Measurements from ENCODE around the gene GAGE2A. TPM values are rescaled to one million over a fixed set of nuclear protein-coding genes. Genes with fewer than 3 reads are reported as not detected.
A peak's percentile ranks its signal among the peaks of the same experiment; 100 is the strongest.

Gene GAGE2A
- total and polyA plus RNA-seq, 2 of the 13 experiments (the other 11 are each of a cell fraction or from before 2014, with no cell fraction given) = not detected

- no peak for TF ChIP-seq HNRNPUL1 (IDR thresholded peaks at IDR 0.05; ENCODE audit: low read depth, low read length)
- no peak for TF ChIP-seq RNF2 (conservative IDR thresholded peaks at IDR 0.05; ENCODE audit: low read depth)
- no peak for TF ChIP-seq AFF4 (CRISPR knock-in tag; IDR thresholded peaks at IDR 0.05)
- no peak for TF ChIP-seq CENPBD1 (CRISPR knock-in tag; IDR thresholded peaks at IDR 0.05; ENCODE audit: borderline replicate concordance, low read depth)
- TF ChIP-seq MXD1 (CRISPR knock-in tag; IDR thresholded peaks at IDR 0.05) = no peak
- TF ChIP-seq HNF4A (CRISPR knock-in tag; IDR thresholded peaks at IDR 0.05) = peak; percentile 34
- no peak for TF ChIP-seq ZNF276 (CRISPR knock-in tag; IDR thresholded peaks at IDR 0.05; ENCODE audit: low read depth)
- peak; percentile 33; the same call in 1 of the 2 replicates for TF ChIP-seq SPEN (CRISPR knock-in tag; IDR thresholded peaks at IDR 0.05; ENCODE audit: low read depth)
- TF ChIP-seq KDM6A (CRISPR knock-in tag; IDR thresholded peaks at IDR 0.05; ENCODE audit: low read depth) = no peak
- no peak for TF ChIP-seq PHB2 (IDR thresholded peaks at IDR 0.05; ENCODE audit: partially characterized antibody)
- TF ChIP-seq ZNF619 (CRISPR knock-in tag; IDR thresholded peaks at IDR 0.05) = no peak
- TF ChIP-seq NPAS2 (CRISPR knock-in tag; IDR thresholded peaks at IDR 0.05; ENCODE audit: borderline replicate concordance) = no peak
- TF ChIP-seq ZKSCAN8 (CRISPR knock-in tag; IDR thresholded peaks at IDR 0.05; ENCODE audit: borderline replicate concordance) = no peak
- peak; percentile 65 for TF ChIP-seq ISL2 (CRISPR knock-in tag; IDR thresholded peaks at IDR 0.05)
- no peak for TF ChIP-seq ZFP37 (CRISPR knock-in tag; IDR thresholded peaks at IDR 0.05; ENCODE audit: borderline replicate concordance)
- no peak for TF ChIP-seq KAT2B (IDR thresholded peaks at IDR 0.05; ENCODE audit: borderline replicate concordance, low read depth, low read length)
- peak; percentile 73 for TF ChIP-seq TFE3 (CRISPR knock-in tag; IDR thresholded peaks at IDR 0.05)
- TF ChIP-seq ZNF280B (CRISPR knock-in tag; IDR thresholded peaks at IDR 0.05; ENCODE audit: borderline replicate concordance) = no peak
- no peak for TF ChIP-seq MBNL3 (CRISPR knock-in tag; conservative IDR thresholded peaks at IDR 0.05)
- no peak for TF ChIP-seq SRY (CRISPR knock-in tag; IDR thresholded peaks at IDR 0.05)
- TF ChIP-seq MAFF (IDR thresholded peaks at IDR 0.05; ENCODE audit: low read depth, low read length) = no peak
- TF ChIP-seq ZNF446 (CRISPR knock-in tag; IDR thresholded peaks at IDR 0.05) = no peak
These were observed 21.5 kb downstream of the GAGE2A start (continued) for GRCh38 chrX:49610718-49611310.
